Keratinocyte (primary cell): Measurements from ENCODE around the gene THUMPD1. TPM values are rescaled to one million over a fixed set of nuclear protein-coding genes. Genes with fewer than 3 reads are reported as not detected.
"Not testable (repeated sequence)": the region's sequence is repeated elsewhere in the genome, so short reads cannot be mapped to it uniquely, and the experiment has no call there.

ENCODE experiments used
- DNase-seq: peaks from one replicate; pipeline ENCODE4 v3.0.0-alpha.2; 2011; ENCODE audit warnings: low read depth, missing footprints, low spot score
- FAIRE-seq: peaks from 2 replicates; lab custom pipeline; 2011; peaks lifted over from hg19 to GRCh38; lab: Jason Lieb, UNC
- H2AFZ ChIP-seq: 2 replicates; pipeline ENCODE4 v1.6.0; 2012; ENCODE audit warnings: low read length, control low read depth, inconsistent platforms; ENCODE audit not compliant: control insufficient read depth
- H3K27ac ChIP-seq: 2 replicates; pipeline ENCODE4 v1.5.1; 2011; ENCODE audit warnings: low read length; ENCODE audit not compliant: control insufficient read depth, insufficient read depth
- H3K27me3 ChIP-seq: 3 replicates; pipeline ENCODE4 v1.6.0; 2011; ENCODE audit warnings: low read length; ENCODE audit not compliant: control insufficient read depth, insufficient read depth; ENCODE audit errors: extremely low read depth
- H3K36me3 ChIP-seq, 2 experiments: 2 replicates in 1 of 2; 3 replicates in 1 of 2; pipeline ENCODE4 v1.5.1; 2011; ENCODE audit warnings: low read length in 2 of 2, mild to moderate bottlenecking in 1 of 2; ENCODE audit not compliant: control insufficient read depth in 2 of 2, insufficient read depth in 2 of 2; ENCODE audit errors: extremely low read depth in 1 of 2
- H3K4me1 ChIP-seq: 3 replicates; pipeline ENCODE4 v1.5.1; 2011; ENCODE audit warnings: low read length; ENCODE audit not compliant: control insufficient read depth, insufficient read depth; ENCODE audit errors: extremely low read depth
- H3K4me2 ChIP-seq: 3 replicates; pipeline ENCODE4 v1.6.0; 2011; ENCODE audit warnings: low read depth, low read length; ENCODE audit not compliant: control insufficient read depth, insufficient read depth; ENCODE audit errors: extremely low read depth
- H3K4me3 ChIP-seq, 3 experiments: fragments of 200-600 bp in 1 of 3; sonication (generic) in 1 of 3; 2 replicates in 2 of 3; 3 replicates in 1 of 3; pipeline ENCODE4 v1.5.1; 2011 to 2016; ENCODE audit warnings: low read length in 3 of 3, mild to moderate bottlenecking in 3 of 3, control low read depth in 2 of 3, inconsistent platforms in 1 of 3, low read depth in 1 of 3, mixed read lengths in 1 of 3, mixed run types in 1 of 3, moderate library complexity in 1 of 3; ENCODE audit not compliant: control insufficient read depth in 2 of 3, insufficient read depth in 2 of 3; ENCODE audit errors: extremely low read depth in 1 of 3
- H3K79me2 ChIP-seq: 2 replicates; pipeline ENCODE4 v1.6.0; 2012; ENCODE audit warnings: low read length; ENCODE audit not compliant: control insufficient read depth, insufficient read depth
- H3K9ac ChIP-seq: 3 replicates; pipeline ENCODE4 v1.6.0; 2011; ENCODE audit warnings: low read length; ENCODE audit not compliant: control insufficient read depth, insufficient read depth; ENCODE audit errors: extremely low read depth
- H3K9me1 ChIP-seq: 3 replicates; pipeline ENCODE4 v1.6.0; 2011; ENCODE audit warnings: low read length; ENCODE audit not compliant: control insufficient read depth, insufficient read depth; ENCODE audit errors: extremely low read depth
- H3K9me3 ChIP-seq: 2 replicates; pipeline ENCODE4 v1.5.1; 2012; ENCODE audit warnings: low read depth, low read length; ENCODE audit not compliant: control insufficient read depth
- H4K20me1 ChIP-seq: 3 replicates; pipeline ENCODE4 v1.6.0; 2011; ENCODE audit warnings: low read length; ENCODE audit not compliant: control insufficient read depth, insufficient read depth; ENCODE audit errors: extremely low read depth
- EZH2 ChIP-seq: IDR thresholded peaks from one replicate; pipeline ENCODE4 v1.6.1; 2012; ENCODE audit warnings: inconsistent platforms, mild to moderate bottlenecking, low read length, moderate library complexity
- dilution Hi-C: fragments of 300-500 bp; cut with MboI; formaldehyde crosslinking; loops from one replicate; pipeline ENCODE4 v1.7.0; 2020; ENCODE audit warnings: low sequenced_read_pairs; ENCODE audit not compliant: extremely low pct_ligation_motif_present
- polyA plus RNA-seq, 5 experiments: library from polyadenylated mRNA; depleted of rRNA in 3 of 5; stranded (reverse) in 3 of 5; stranded (forward) in 1 of 5; unstranded in 1 of 5; fragments of >200 nt; gene quantifications; 1 replicate in 1 of 5; 2 replicates in 3 of 5; 3 replicates in 1 of 5; pipeline versions ENCODE4 v1.2.1 to v1.2.3, GENCODE V29; 2011 to 2012; ENCODE audit warnings: missing spikeins in 2 of 5, low read depth in 1 of 5, low replicate concordance in 1 of 5
- TF ChIP-seq, protein P1 (sequence below), 3 experiments: IDR thresholded peaks in 1 of 3; conservative IDR thresholded peaks in 1 of 3; optimal IDR thresholded peaks in 1 of 3; 2 replicates in 2 of 3; 3 replicates in 1 of 3; pipeline versions ENCODE3 to v1.5.1; 2011; ENCODE audit warnings: low read length in 3 of 3, mild to moderate bottlenecking in 3 of 3, moderate library complexity in 2 of 3, control low read depth in 1 of 3, inconsistent platforms in 1 of 3; ENCODE audit not compliant: insufficient read depth in 2 of 3; ENCODE audit errors: extremely low read depth in 1 of 3

The THUMPD1 gene
- polyA plus RNA-seq, 1 donor (not counting 4 experiments of a cell fraction or from before 2014, with no cell fraction given) = 25.9 TPM

DNA sequence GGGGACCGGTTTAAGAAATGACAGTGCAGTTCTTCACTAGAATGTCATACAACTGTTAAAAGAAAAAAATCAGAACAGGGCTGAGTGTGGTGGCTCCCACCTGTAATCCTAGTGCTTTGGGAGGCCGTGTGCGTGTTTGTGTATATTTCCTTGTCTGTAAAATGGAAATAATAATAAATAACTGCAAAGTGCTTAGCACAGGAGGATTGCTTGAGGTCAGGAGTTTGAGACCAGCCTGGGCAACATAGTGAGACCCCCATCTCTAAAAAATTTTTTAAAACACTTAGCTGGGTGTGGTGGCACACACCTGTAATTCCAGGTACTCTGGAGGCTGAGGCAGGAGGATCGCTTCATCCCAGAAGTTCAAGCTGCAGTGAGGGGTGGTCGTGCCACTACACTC, 24.7 kb upstream of the THUMPD1 start:
- no peaks in the 10 kb centered on the region for H3K9me1 ChIP-seq
- no peak overlapping the region for H3K4me3 ChIP-seq
- FAIRE-seq = no peak
- no peak overlapping the region for H3K27ac ChIP-seq
- TF ChIP-seq, protein P1, sequence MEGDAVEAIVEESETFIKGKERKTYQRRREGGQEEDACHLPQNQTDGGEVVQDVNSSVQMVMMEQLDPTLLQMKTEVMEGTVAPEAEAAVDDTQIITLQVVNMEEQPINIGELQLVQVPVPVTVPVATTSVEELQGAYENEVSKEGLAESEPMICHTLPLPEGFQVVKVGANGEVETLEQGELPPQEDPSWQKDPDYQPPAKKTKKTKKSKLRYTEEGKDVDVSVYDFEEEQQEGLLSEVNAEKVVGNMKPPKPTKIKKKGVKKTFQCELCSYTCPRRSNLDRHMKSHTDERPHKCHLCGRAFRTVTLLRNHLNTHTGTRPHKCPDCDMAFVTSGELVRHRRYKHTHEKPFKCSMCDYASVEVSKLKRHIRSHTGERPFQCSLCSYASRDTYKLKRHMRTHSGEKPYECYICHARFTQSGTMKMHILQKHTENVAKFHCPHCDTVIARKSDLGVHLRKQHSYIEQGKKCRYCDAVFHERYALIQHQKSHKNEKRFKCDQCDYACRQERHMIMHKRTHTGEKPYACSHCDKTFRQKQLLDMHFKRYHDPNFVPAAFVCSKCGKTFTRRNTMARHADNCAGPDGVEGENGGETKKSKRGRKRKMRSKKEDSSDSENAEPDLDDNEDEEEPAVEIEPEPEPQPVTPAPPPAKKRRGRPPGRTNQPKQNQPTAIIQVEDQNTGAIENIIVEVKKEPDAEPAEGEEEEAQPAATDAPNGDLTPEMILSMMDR (optimal IDR thresholded peaks at IDR 0.05 in 1 of 3, IDR thresholded peaks at IDR 0.05 in 1 of 3, conservative IDR thresholded peaks at IDR 0.05 in 1 of 3; ENCODE audit: extremely low read depth in 1 of 3, insufficient read depth in 2 of 3, low read length in 3 of 3) = no peak
- no peak for TF ChIP-seq EZH2
- no peaks in the 10 kb centered on the region for H3K79me2 ChIP-seq
- no peaks in the 10 kb centered on the region for H3K27me3 ChIP-seq
- H4K20me1 ChIP-seq = no peaks in the 10 kb centered on the region
- peaks cover 5% of the 10 kb centered on the region for H3K4me1 ChIP-seq
- no peaks in the 10 kb centered on the region for H3K9me3 ChIP-seq
- no peaks in the 10 kb centered on the region for H3K36me3 ChIP-seq
- no peak for DNase-seq
- H3K9ac ChIP-seq = no peak overlapping the region
- H3K4me2 ChIP-seq = no peak overlapping the region
- H2AFZ ChIP-seq = no peak overlapping the region
- dilution Hi-C loops = no loop called here

DNA sequence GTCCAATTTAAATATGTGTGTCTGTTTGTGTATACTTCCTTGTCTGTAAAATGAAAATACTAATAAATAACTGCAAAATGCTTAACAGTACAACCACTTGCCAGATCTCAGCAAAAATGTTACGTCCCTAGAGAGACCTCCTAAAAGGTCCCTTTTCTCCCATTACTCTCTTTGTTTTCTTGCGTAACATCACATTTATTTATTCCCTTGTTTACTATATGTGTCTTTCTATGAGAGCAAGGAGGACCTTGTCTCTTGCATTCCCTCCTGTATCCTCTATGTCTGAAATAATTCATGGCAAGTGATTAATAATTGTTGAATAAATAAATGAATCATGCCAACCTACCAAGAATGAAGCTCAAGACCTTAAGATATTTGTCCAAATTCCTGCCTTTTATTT, 24.1 kb upstream of the THUMPD1 start:
- no peak overlapping the region for H3K4me2 ChIP-seq
- H3K27ac ChIP-seq = no peak overlapping the region
- H3K27me3 ChIP-seq = no peaks in the 10 kb centered on the region
- FAIRE-seq (no peak), DNase-seq (no peak)
- no peaks in the 10 kb centered on the region for H4K20me1 ChIP-seq
- no peak overlapping the region for H3K9ac ChIP-seq
- H3K4me1 ChIP-seq = peaks cover 5% of the 10 kb centered on the region
- TF ChIP-seq EZH2 = no peak
- TF ChIP-seq, protein P1 (optimal IDR thresholded peaks at IDR 0.05 in 1 of 3, IDR thresholded peaks at IDR 0.05 in 1 of 3, conservative IDR thresholded peaks at IDR 0.05 in 1 of 3; ENCODE audit: extremely low read depth in 1 of 3, insufficient read depth in 2 of 3, low read length in 3 of 3) = no peak
- no peaks in the 10 kb centered on the region for H3K79me2 ChIP-seq
- no peaks in the 10 kb centered on the region for H3K36me3 ChIP-seq
- no peak overlapping the region for H3K4me3 ChIP-seq
- no peaks in the 10 kb centered on the region for H3K9me1 ChIP-seq
- dilution Hi-C loops = no loop called here
- no peak overlapping the region for H2AFZ ChIP-seq
- no peaks in the 10 kb centered on the region for H3K9me3 ChIP-seq

DNA sequence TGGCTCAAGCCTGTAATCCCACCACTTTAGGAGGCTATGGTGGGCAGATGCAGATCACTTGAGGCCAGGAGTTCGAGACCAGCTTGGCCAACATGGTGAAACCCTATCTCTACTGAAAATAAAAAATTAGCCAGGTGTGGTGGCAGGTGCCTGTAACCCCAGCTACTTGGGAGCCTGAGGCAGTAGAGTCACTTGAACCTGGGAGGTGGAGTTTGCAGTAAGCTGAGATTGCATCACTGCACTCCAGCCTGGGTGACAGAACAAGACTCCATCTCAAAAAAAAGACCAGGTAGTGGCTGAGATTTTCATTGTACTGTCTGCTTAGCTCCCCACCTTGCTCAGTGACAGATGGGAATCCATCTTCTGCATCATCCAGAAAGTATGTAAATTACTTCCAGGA, 22.8 kb upstream of the THUMPD1 start:
- dilution Hi-C loops, H3K4me2 ChIP-seq, FAIRE-seq: not testable (repeated sequence)

More for the DNA sequence above, 22.8 kb upstream of the THUMPD1 start:
- not testable (repeated sequence) for H2AFZ ChIP-seq, DNase-seq, H3K9me1 ChIP-seq, H3K27me3 ChIP-seq, H3K9ac ChIP-seq, H3K79me2 ChIP-seq, H3K4me1 ChIP-seq, H3K36me3 ChIP-seq, H3K9me3 ChIP-seq, H3K4me3 ChIP-seq, H3K27ac ChIP-seq, H4K20me1 ChIP-seq
